Lower leg skin (tissue), 4 donors: Measurements from ENCODE around the gene KYNU. TPM values are rescaled to one million over a fixed set of nuclear protein-coding genes. Genes with fewer than 3 reads are reported as not detected.

Experiments
- DNase-seq, 2 donors: peaks; one replicate each; pipeline ENCODE4 v3.0.0-alpha.2; 2019; ENCODE audit warnings: low spot score in 2 of 2
- H3K4me3 ChIP-seq: fragments of 200-600 bp; sonication (generic); 2 replicates; pipeline ENCODE4 v1.5.1; 2017; ENCODE audit warnings: mild to moderate bottlenecking, low read depth; ENCODE audit not compliant: poor library complexity, severe bottlenecking
- CTCF ChIP-seq, 3 donors: fragments of 450-650 bp; IDR thresholded peaks; one replicate each; pipeline ENCODE4 v1.5.1; 2016; ENCODE audit warnings: antibody characterized with exemption in 3 of 3, mild to moderate bottlenecking in 3 of 3, moderate library complexity in 2 of 3
- POLR2A ChIP-seq, 2 donors: fragments of 450-650 bp; IDR thresholded peaks; one replicate each; pipeline ENCODE4 v1.6.1; 2016 to 2017; ENCODE audit warnings: antibody characterized with exemption in 2 of 2, mild to moderate bottlenecking in 1 of 2, moderate library complexity in 1 of 2
- WGBS, 2 donors: methylation state at CpG; one replicate each; pipeline ENCODE4 v1.1.5; 2018; 5-methylcytosine and 5-hydroxymethylcytosine counted together
- intact Hi-C: fragments of 100-400 bp; cut with DNase I; formaldehyde crosslinking; loops from one replicate; pipeline ENCODE4 v1.15.0; 2023; ENCODE audit warnings: low total_unique reads
- total RNA-seq, 4 donors: library from RNA; depleted of rRNA; stranded (reverse); fragments of >200 nt; gene quantifications; one replicate each; pipeline ENCODE4 v1.1.0, GENCODE V29; 2016

The KYNU gene
- total RNA-seq, result 1 to 10 TPM; 1.2 to 6.1 (median 2.6) TPM

- TF ChIP-seq CTCF (IDR thresholded peaks at IDR 0.05), result no peak
- TF ChIP-seq POLR2A (IDR thresholded peaks at IDR 0.05), result no peak
- intact Hi-C loops, result no loop called here
Observed at GRCh38 chr2:142877216-142877838, at the start of gene KYNU. KYNU (plus strand) TSS chr2:142877664; CDS start chr2:142885368, 7,704 bp downstream.

GRCh38 chr2:142834021-142834420 is 43.4 kb upstream of the KYNU start:
- TF ChIP-seq CTCF (IDR thresholded peaks at IDR 0.05) (no peak), POLR2A (IDR thresholded peaks at IDR 0.05) (no peak)
- H3K4me3 ChIP-seq, result no peak overlapping the region
- DNase-seq, result no peak
- intact Hi-C loops, result no loop called here
- WGBS, 2 donors, result 66% methylated on average over 1 of the region's 1 CpG

More at GRCh38 chr2:142877216-142877838, at the start of gene KYNU:
- 66 to 69% methylated on average over 2 of the region's 2 CpGs for WGBS, 2 donors
- H3K4me3 ChIP-seq, result no peak within 1 kb of the TSS
- DNase-seq, result no peak

GRCh38 chr2:142840436-142840835 is 37.0 kb upstream of the KYNU start:
- intact Hi-C loops, result no loop called here
- TF ChIP-seq CTCF (IDR thresholded peaks at IDR 0.05), result no peak
- no peak for TF ChIP-seq POLR2A (IDR thresholded peaks at IDR 0.05)
- DNase-seq, result no peak
- no peak overlapping the region for H3K4me3 ChIP-seq

GRCh38 chr2:142841788-142842187 is 35.7 kb upstream of the KYNU start:
- no peak for TF ChIP-seq POLR2A (IDR thresholded peaks at IDR 0.05)
- no peak for TF ChIP-seq CTCF (IDR thresholded peaks at IDR 0.05)
- intact Hi-C loops, result no loop called here
- H3K4me3 ChIP-seq, result no peak overlapping the region
- 89 to 91% methylated on average over 2 of the region's 2 CpGs for WGBS, 2 donors
- DNase-seq, result no peak

GRCh38 chr2:142842369-142842768 is 35.1 kb upstream of the KYNU start:
- DNase-seq, result no peak
- intact Hi-C loops, result no loop called here

More at GRCh38 chr2:142842369-142842768, 35.1 kb upstream of the KYNU start:
- no peak for TF ChIP-seq CTCF (IDR thresholded peaks at IDR 0.05)
- no peak for TF ChIP-seq POLR2A (IDR thresholded peaks at IDR 0.05)
- 97 to 100% methylated on average over 1 of the region's 1 CpG for WGBS, 2 donors
- H3K4me3 ChIP-seq, result no peak overlapping the region
